Germinal center (tissue), 1 donor: ENCODE measurements around the gene HIF3A.
"Not testable (repeated sequence)": the region's sequence is repeated elsewhere in the genome, so short reads cannot be mapped to it uniquely, and the experiment has no call there.

Experiments used
- DNase-seq: peaks from one replicate; pipeline ENCODE4 v3.0.0; 2012; ENCODE audit warnings: mixed read lengths, low spot score

HIF3A gene

GRCh38 chr19:46294494-46294893 is 2.3 kb upstream of the HIF3A start:
- no peak for DNase-seq

DNA sequence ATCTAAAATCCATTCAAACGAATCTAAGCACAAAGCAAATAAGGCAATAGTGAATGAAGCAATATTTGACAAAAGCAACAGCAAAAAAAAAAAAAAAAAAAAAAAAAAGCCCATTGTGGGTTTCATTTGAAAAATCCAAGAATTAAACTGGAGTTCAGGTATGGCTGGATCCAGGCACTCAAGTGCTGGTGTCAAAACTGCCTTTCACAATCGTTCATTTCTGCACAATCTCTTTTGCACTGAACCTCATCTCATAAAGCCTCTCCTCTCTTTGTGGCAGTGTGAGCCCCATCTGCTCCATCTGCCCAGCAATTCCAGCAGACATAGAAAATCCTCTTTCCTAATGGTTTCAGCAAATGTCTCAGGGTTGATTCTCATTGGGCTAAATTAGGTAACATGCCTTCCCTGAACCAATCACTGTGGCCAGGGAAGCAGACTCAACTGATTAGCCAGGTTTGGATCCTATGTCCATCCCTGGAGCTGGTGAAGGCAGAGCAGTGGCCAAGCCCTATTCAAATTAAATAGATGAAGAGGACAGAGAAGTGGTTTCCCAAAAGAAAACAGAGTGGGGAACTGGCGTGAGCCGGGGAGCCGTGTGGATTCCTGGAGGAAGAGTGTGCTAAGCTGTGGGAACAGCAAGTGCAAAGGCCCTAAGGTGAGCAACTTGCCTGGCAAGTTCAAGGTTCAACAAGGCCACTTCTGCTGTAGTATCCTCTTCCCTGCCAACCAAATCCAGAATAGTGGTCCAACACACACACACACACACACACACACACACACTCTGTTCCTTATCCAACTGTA is 1.2 kb upstream of the HIF3A start:
- no peak for DNase-seq

- DNase-seq = no peak
These were observed 701 bp upstream of the HIF3A start for GRCh38 chr19:46296202-46296480.

- no peak for DNase-seq
These were observed 1.0 kb downstream of the HIF3A start for GRCh38 chr19:46297700-46298478.

DNA sequence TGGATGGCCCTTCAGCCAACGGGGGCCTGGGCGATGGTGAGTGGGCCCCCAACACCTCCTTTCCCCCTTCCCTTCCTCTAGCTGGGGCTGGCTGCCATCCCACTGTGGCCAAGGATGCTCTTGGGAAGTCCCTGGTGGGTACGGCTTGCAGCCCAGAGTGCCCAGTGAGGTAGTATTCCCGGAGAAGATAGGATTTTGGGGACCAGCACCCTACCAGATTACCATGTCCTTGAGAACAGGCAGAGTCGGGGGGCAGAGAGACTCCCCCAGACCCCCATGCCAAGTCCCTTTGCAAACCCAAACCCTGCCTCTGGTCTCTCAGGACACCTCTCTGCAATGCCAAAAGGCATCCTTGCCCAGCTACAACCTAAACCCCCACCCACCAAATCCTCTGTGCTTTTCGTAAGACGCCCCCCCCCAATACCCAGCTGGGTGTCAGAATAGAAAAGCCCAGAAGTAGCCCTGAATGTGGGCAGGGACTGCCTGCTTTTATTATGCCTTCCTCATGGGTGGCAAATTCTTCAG is 1.7 kb downstream of the HIF3A start:
- no peak for DNase-seq

- DNase-seq = no peak
These were observed 2.2 kb downstream of the HIF3A start for GRCh38 chr19:46299004-46299509.

DNA sequence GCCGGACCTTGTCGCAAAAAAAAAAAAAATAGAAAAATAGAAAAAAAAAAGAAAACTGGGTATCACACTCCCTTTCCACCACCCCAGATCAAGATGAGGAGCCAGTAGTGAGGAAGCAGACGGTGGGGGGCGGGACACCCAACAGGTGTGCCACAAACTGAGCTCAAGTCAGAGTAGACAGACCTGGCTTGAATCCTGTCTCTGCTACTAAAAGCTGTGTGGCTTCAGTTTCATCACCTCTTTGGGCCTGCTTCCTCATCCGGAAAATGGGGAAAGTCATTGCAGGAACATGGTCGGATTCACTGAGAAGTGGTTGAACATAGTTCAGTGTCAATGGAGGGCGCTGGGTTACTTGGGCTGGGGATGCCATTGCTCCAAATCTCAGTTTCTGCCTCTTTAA is 2.9 kb downstream of the HIF3A start:
- no peak for DNase-seq

DNA sequence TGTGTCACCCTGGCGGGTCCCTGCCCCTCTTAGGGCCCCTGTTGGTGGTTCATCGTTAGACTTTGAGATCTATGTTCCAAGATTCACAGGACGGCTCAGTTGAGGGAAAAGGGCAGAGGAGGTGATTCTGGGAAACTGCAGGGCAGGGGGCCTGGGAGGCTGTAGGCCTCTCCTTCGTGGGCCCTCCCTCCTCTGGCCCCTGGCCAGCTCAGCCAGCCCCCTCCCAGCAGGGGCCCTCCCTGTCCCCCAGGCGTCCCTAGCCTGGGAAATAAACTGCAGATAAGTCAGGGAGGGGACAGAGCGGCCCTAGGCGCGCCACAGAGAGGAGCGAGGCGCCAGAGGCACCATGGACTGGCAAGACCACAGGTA is 6.5 kb downstream of the HIF3A start:
- DNase-seq = no peak

- no peak for DNase-seq
These were observed 7.0 kb downstream of the HIF3A start for GRCh38 chr19:46303691-46304397.

GRCh38 chr19:46306501-46306900 is 9.7 kb downstream of the HIF3A start:
- no peak for DNase-seq

GRCh38 chr19:46308510-46308909 is 11.7 kb downstream of the HIF3A start:
- no peak for DNase-seq

DNA sequence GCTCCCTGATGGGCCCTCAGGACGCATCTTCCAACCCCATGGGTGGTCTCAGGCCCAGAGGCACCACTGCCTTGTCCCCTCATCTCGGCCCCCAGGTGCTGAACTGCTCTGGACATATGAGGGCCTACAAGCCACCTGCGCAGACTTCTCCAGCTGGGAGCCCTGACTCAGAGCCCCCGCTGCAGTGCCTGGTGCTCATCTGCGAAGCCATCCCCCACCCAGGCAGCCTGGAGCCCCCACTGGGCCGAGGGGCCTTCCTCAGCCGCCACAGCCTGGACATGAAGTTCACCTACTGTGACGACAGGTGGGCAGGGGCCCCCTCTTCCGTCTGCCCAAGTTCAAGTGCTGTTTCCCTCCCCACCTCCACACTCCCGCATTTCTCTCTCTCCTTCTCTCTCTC is 12.2 kb downstream of the HIF3A start:
- DNase-seq = no peak

DNA sequence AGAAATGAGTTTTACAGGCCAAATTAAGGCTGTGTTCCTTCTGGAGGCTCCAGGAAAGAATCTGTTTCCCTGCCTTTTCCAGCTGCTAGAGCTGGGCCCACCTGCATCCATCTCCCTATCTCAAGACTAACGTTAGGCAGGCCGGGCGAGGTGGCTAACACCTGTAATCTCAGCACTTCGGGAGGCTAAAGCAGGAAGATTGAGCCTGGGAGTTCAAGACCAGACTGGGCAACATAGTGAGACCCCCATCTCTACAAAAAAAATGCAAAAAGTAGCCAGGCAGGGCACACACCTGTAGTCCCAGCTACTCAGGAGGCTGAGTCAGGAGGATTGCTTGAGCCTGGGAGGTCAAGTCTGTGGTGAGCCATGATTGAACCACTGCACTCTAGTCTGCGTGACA is 14.6 kb downstream of the HIF3A start:
- DNase-seq = no peak

DNA sequence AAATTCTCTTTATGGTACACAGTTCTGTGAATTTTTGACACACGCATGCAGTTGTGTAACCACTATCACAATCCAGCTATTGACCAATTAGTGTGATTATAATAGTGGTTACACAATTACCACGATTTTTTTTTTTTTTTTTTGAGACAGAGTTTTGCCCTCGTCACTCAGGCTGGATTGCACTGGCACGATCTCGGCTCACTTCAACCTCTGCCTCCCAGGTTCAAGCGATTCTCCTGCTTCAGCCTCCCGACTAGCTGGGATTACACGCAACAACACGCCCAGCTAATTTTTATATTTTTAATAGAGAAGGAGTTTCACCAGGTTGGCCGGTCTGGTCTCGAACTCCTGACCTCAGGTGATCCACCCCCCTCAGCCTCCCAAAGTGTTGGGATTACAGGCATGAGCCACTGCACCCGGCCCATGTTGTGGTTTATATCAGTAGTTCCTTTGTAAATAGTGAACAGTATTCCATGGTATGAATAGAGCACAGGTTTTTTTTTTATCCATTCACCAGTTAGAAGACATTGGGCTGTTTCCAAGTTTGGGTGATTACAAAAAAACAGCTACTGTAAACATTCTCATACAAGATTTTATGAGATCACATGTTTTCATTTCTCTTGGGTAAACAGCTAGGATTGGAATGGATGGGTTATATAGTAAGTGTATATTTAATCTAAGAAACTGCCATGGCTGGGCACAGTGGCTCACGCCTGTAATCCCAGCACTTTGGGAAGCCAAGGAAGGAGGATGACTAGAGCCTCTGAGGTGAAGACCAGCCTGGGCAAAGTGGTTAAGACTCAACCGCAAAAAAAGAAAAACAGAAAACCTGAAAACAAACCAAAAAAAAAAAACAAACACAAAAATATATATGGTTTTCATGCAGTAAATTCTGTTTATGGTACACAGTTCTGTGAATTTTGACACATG is 17.0 kb downstream of the HIF3A start:
- DNase-seq = not testable (repeated sequence)

DNA sequence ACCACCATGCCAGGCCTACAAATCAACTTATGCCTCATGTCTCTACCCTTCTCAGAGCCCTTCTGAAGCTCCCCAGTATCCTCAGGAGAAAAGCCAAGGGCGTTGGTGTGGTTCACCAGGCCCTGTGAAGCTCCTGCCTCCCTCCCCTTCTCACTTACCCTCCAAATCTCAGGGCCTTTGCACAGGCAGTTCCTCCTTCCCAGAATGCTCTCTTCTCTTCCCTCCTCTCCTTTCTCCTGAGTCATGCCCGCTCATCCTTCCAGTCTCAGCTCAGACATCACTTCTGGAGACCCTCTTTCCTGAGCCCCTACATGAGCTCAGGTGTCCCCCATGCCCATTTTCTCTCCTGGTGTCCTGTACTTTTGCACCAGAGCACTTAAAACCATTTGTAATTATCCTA is 20.5 kb downstream of the HIF3A start:
- no peak for DNase-seq

DNA sequence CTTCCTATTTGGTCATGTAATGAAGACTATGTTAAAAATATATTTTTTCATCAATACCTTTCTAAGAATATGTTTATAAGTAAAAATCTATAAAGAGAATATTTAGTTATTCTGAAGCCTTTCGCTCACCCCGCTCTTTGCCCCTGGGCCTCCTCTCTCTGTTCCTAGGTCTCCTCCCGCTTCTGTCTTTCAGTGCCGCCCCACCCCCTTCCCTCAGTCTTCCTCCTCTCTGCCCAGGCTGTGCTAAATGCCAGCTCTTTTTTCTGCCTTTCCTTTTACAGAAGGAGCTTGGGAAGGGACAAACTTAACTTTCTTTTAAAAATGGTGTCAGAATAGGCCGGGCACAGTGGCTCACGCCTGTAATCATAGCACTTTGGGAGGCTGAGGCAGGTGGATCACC is 22.8 kb downstream of the HIF3A start:
- DNase-seq = no peak

DNA sequence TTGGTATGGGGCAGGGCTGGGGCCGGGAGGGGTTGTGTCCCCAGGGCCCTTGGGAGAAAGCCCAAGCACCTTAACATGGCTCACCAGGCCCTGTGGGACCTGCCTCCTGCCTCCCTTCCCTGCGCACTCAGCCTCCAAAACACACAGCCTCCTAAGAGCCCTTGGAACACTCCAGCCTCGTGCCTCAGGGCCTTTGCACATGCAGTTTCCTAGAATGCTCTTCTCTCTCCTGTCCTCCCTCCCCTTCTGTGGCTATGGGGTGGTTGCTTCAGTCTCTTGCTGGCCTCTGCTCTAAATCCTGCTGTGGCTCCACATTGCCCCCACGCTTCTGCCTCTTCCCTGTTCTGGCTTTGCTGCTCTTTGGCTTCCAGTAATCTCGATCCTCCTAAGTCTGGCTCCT is 23.7 kb downstream of the HIF3A start:
- no peak for DNase-seq

DNA sequence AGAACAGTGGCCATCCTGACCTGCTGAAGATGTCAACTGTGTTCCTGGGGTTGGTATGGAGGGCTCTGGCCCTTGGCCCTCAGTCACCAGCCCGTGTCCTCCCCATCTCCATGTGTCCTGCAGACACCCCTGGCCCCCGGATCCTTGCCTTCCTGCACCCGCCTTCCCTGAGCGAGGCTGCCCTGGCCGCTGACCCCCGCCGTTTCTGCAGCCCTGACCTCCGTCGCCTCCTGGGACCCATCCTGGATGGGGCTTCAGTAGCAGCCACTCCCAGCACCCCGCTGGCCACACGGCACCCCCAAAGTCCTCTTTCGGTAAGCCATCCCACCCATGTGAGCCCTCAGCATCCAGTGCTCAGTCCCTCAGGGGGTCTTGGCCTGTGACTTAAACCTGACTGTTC is 24.8 kb downstream of the HIF3A start:
- no peak for DNase-seq

DNA sequence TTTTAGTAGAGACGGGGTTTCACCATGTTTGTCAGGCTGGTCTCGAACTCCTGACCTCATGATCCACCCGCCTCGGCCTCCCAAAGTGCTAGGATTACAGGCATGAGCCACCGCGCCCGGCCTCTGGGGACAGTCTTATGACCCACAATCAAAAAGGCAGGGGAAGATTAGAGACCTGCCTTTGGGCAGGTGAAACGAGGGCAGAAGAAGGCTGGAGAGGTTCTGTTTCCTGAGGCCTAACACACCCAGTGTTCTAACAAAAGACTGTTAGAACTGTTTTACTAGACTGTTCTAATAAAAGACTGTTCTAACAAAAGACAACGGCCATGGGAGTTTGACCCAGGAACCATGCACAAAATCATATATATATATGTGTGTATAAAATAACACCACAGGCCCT is 26.4 kb downstream of the HIF3A start:
- not testable (repeated sequence) for DNase-seq

DNA sequence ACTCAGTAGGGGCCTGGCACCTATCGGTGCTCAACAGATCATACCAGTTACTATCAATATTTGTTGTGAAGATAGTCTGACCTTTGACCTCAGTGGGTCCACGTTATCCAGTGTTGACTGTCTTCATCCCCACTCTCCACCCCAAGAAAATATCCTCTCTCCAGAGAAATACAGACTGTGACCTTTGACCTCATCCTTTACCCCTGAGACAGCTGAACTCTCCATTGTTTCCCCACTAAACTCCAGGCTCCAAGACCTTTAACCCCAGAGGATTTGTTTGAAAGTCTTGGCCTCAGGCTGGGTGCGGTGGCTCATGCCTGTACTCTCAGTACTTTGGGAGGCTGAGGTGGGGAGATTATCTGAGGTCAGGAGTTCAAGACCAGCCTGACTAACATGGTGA is 27.4 kb downstream of the HIF3A start:
- DNase-seq = no peak

DNA sequence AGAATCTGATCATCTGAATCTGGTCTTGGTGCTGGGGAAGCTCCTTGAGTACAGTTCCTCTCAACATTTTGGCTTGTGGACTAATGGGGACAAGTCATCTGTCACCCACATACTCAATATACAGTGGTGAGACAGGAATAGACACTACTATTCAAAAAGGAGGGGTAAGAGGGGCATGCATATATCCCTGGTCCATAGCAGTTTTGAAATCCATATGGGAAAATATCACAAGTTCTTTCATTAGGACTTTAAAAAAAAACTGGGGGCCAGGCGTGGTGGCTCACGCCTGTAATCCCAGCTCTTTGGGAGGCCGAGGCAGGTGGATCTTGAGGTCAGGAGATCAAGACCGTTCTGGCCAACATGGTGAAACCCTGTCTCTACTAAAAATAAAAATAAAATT is 29.8 kb downstream of the HIF3A start:
- DNase-seq = no peak

- DNase-seq = no peak
These were observed 31.2 kb downstream of the HIF3A start for GRCh38 chr19:46328079-46328478.
